Prostate gland (tissue), 2 donors: Measurements from ENCODE around the gene SMARCE1.

Experiments
- POLR2AphosphoS5 ChIP-seq: sonication (generic); formaldehyde crosslinking; IDR thresholded peaks from one replicate; pipeline ENCODE4 v1.6.1; 2017; ENCODE audit warnings: antibody characterized with exemption
- TF ChIP-seq, protein P1 (sequence below), 4 experiments: fragments of 200-600 bp in 2 of 4; fragments of 450-650 bp in 2 of 4; sonication (generic) in 2 of 4; IDR thresholded peaks; 1 replicate in 3 of 4; 2 replicates in 1 of 4; pipeline ENCODE4 v1.5.1; 2016 to 2019; ENCODE audit warnings: antibody characterized with exemption in 4 of 4, mild to moderate bottlenecking in 2 of 4, moderate library complexity in 2 of 4

DNA sequence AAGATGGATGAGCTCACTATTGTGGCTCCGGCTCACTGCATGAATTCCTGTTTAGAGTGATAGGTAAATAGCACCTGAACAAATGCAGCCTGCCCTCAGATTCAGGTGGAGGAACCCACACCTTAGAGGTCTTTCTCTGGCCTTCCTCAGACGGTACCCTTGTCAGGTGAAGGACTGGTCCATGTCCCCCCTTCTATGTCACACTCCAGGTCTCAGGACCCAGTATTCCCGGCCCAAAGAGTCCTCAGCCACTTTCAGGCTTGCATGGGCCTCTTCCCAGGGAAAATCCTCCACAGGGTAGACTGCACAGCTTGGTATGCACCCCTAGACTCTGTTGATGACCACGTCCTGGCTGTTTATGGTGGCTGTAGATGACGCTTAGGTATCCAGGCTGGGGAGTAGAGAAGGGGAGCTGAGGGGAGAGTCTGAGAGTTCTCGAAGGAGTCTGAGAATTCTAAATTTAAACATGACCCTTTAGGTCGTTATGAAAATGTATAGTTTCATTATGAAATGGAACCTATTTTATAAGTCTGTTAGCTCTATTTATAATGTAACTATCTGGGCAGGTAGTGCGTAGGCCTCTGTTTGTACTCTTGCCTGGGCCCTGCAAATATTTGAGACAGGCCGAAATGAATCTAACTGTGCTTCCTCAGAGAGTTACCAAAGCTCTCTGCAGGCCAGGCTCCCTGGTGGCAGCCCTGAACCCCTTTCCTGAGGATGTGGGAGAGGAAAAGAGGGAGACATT lies 49.9 kb downstream of the SMARCE1 start:
- TF ChIP-seq, protein P1, sequence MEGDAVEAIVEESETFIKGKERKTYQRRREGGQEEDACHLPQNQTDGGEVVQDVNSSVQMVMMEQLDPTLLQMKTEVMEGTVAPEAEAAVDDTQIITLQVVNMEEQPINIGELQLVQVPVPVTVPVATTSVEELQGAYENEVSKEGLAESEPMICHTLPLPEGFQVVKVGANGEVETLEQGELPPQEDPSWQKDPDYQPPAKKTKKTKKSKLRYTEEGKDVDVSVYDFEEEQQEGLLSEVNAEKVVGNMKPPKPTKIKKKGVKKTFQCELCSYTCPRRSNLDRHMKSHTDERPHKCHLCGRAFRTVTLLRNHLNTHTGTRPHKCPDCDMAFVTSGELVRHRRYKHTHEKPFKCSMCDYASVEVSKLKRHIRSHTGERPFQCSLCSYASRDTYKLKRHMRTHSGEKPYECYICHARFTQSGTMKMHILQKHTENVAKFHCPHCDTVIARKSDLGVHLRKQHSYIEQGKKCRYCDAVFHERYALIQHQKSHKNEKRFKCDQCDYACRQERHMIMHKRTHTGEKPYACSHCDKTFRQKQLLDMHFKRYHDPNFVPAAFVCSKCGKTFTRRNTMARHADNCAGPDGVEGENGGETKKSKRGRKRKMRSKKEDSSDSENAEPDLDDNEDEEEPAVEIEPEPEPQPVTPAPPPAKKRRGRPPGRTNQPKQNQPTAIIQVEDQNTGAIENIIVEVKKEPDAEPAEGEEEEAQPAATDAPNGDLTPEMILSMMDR (IDR thresholded peaks at IDR 0.05): no peak
- no peak for TF ChIP-seq POLR2AphosphoS5
